ENCODE results near the gene LPAR1. TPM values are rescaled to one million over a fixed set of nuclear protein-coding genes. Genes with fewer than 3 reads are reported as not detected.

The LPAR1 gene
- total RNA-seq, 2 experiments from 2014 or later: not detected

- ChIA-PET POLR2A (no interaction called here), CTCF (no interaction called here)
Measured at GRCh38 chr9:110971234-110971633, 67.0 kb downstream of the LPAR1 start.

- ChIA-PET POLR2A (no interaction called here), CTCF (no interaction called here)
Measured at GRCh38 chr9:110969971-110970386, 68.3 kb downstream of the LPAR1 start.

GRCh38 chr9:110968096-110968495, 70.2 kb downstream of the LPAR1 start:
- ChIA-PET POLR2A (no interaction called here), CTCF (no interaction called here)

GRCh38 chr9:110967196-110967595, 71.1 kb downstream of the LPAR1 start:
- CTCF ChIA-PET: no interaction called here
- POLR2A ChIA-PET: no interaction called here

GRCh38 chr9:110960288-110960687, 78.0 kb downstream of the LPAR1 start:
- ChIA-PET CTCF (no interaction called here), POLR2A (no interaction called here)

GRCh38 chr9:110958847-110959246, 79.4 kb downstream of the LPAR1 start:
- ChIA-PET POLR2A (no interaction called here), CTCF (no interaction called here)

GRCh38 chr9:110954822-110955291, 83.4 kb downstream of the LPAR1 start:
- ChIA-PET POLR2A (no interaction called here), CTCF (no interaction called here)

GRCh38 chr9:110952540-110952859, 85.8 kb downstream of the LPAR1 start:
- ChIA-PET POLR2A (no interaction called here), CTCF (no interaction called here)

- CTCF ChIA-PET: no interaction called here
- POLR2A ChIA-PET: no interaction called here
Measured at GRCh38 chr9:110951805-110952539, 86.3 kb downstream of the LPAR1 start.

GRCh38 chr9:110950041-110950645, 88.1 kb downstream of the LPAR1 start:
- CTCF ChIA-PET: no interaction called here
- POLR2A ChIA-PET: no interaction called here

GRCh38 chr9:110949081-110949480, 89.2 kb downstream of the LPAR1 start:
- POLR2A ChIA-PET: no interaction called here
- CTCF ChIA-PET: no interaction called here

GRCh38 chr9:110947491-110948044, 90.7 kb downstream of the LPAR1 start:
- POLR2A ChIA-PET: no interaction called here
- CTCF ChIA-PET: no interaction called here

GRCh38 chr9:110942522-110942921, 95.7 kb downstream of the LPAR1 start:
- ChIA-PET CTCF (no interaction called here), POLR2A (no interaction called here)

- ChIA-PET POLR2A (no interaction called here), CTCF (no interaction called here)
Measured at GRCh38 chr9:110940951-110941557, 97.2 kb downstream of the LPAR1 start.

GRCh38 chr9:110939573-110939972, 98.7 kb downstream of the LPAR1 start:
- POLR2A ChIA-PET: no interaction called here
- CTCF ChIA-PET: no interaction called here

- ChIA-PET CTCF (no interaction called here), POLR2A (no interaction called here)
Measured at GRCh38 chr9:110939047-110939446, 99.2 kb downstream of the LPAR1 start.

GRCh38 chr9:110938242-110938641, 100.0 kb downstream of the LPAR1 start:
- POLR2A ChIA-PET: no interaction called here
- CTCF ChIA-PET: no interaction called here

- ChIA-PET POLR2A (no interaction called here), CTCF (no interaction called here)
Measured at GRCh38 chr9:110936719-110937452, 101.4 kb downstream of the LPAR1 start.

GRCh38 chr9:110936237-110936636, 102.0 kb downstream of the LPAR1 start:
- ChIA-PET CTCF (no interaction called here), POLR2A (no interaction called here)

GRCh38 chr9:110935829-110936228, 102.4 kb downstream of the LPAR1 start:
- ChIA-PET CTCF (no interaction called here), POLR2A (no interaction called here)
